Adrenal gland (tissue), 5 donors: ENCODE measurements around the gene EPHA6.

Experiments used
- CTCF ChIP-seq, 6 experiments: fragments of 450-650 bp in 4 of 6; fragments of 200-600 bp in 2 of 6; sonication (generic) in 1 of 6; IDR thresholded peaks; 1 replicate in 5 of 6; 2 replicates in 1 of 6; pipeline versions ENCODE4 v1.5.1 to v1.8.0; 2016 to 2021; ENCODE audit warnings: antibody characterized with exemption in 6 of 6, mild to moderate bottlenecking in 2 of 6, moderate library complexity in 1 of 6
- POLR2A ChIP-seq, 2 donors: fragments of 450-650 bp; IDR thresholded peaks; one replicate each; pipeline ENCODE4 v1.6.1; 2017; ENCODE audit warnings: antibody characterized with exemption in 2 of 2, mild to moderate bottlenecking in 2 of 2, moderate library complexity in 1 of 2
- donor health status: DM: no; HTN: no; CAD: no.

- TF ChIP-seq CTCF (IDR thresholded peaks at IDR 0.05) (no peak), POLR2A (IDR thresholded peaks at IDR 0.05) (no peak)
Observed at GRCh38 chr3:97530691-97531090, 716.3 kb downstream of the EPHA6 start.
